ENCODE results near the gene ATP10A. TPM values are rescaled to one million over a fixed set of nuclear protein-coding genes. Genes with fewer than 3 reads are reported as not detected.

The ATP10A gene
- total and polyA plus RNA-seq, 7 donors = 0.08 to 0.60 (median 0.36) TPM

DNA sequence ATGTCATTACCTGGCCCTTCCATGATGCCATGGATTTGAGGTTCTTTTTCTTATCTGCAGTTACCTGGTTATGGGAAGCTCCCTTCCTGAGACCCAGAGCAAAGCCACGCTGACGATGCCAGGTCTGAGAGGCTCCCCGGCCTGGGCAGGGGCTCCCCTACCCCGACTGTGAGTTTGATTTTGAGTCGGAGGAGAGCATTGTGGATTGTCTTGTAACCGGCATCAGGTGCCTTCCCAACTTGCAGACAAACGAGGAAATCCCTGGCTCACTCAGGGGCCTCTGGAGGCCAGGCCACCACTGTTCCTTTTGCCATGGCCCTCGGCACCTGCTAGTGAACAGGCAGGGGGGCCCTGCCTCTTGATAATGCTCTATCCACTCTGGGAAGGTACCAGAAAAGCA is 151.4 kb downstream of the ATP10A start:
- WGBS, 3 donors = 78 to 89% (median 86%) methylated on average over 8 of the region's 8 CpGs
- intact Hi-C loops (cut with DNase I) = loop anchor here in 1 of 2 donors (2.0 kb wide), 1 partner anchor 203 kb away; no protein-coding TSS in a partner anchor
- Histone ChIP-seq H3K4me3 (no peak overlapping the region), H3K4me1 (no peaks in the 10 kb centered on the region), H3K36me3 (ENCODE audit: insufficient read depth in 1 of 2, low read depth in 1 of 2) (no peaks in the 10 kb centered on the region), H3K27me3 (ENCODE audit: insufficient read depth in 3 of 3, low read length in 2 of 3) (no peaks in the 10 kb centered on the region), H3K27ac (no peak overlapping the region), H3K9me3 (no peaks in the 10 kb centered on the region)
- DNase-seq = no peak
- TF ChIP-seq CTCF (IDR thresholded peaks at IDR 0.05) = no peak
- ATAC-seq = no peak

DNA sequence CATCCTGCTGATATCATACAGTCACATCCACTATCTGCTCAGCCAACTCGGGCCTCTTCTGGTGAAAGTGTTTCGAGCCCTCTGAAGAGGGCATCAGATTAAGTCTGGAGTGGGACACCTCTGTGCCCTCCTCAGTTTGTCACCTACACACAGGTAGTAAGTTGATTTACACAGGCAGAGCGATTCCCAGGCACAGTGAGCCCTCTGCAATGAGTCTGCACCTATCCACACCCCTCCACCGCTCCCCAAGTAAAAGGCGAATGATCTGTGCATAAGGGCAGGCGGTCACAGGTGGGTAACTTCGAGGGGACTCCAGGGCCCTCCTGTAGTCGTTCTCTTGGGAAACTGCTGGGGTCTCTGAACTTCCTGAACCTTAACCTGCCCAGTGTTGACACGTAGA is 152.0 kb downstream of the ATP10A start:
- TF ChIP-seq CTCF (IDR thresholded peaks at IDR 0.05) = no peak
- no peak overlapping the region for H3K4me3 ChIP-seq
- 76 to 94% (median 90%) methylated on average over 9 of the region's 9 CpGs for WGBS, 3 donors
- no peaks in the 10 kb centered on the region for H3K36me3 ChIP-seq (ENCODE audit: insufficient read depth in 1 of 2, low read depth in 1 of 2)
- no peaks in the 10 kb centered on the region for H3K9me3 ChIP-seq
- ATAC-seq (no peak), DNase-seq (no peak)
- no peaks in the 10 kb centered on the region for H3K27me3 ChIP-seq (ENCODE audit: insufficient read depth in 3 of 3, low read length in 2 of 3)
- intact Hi-C loops (cut with DNase I) = loop anchor here in 1 of 2 donors (2.0 kb wide), 1 partner anchor 202 kb away; no protein-coding TSS in a partner anchor
- no peak overlapping the region for H3K27ac ChIP-seq
- H3K4me1 ChIP-seq = no peaks in the 10 kb centered on the region

GRCh38 chr15:25710184-25710583 is 152.9 kb downstream of the ATP10A start:
- 31 to 41% (median 33%) methylated on average over 10 of the region's 10 CpGs for WGBS, 3 donors
- Histone ChIP-seq H3K27ac (no peak overlapping the region), H3K27me3 (ENCODE audit: insufficient read depth in 3 of 3, low read length in 2 of 3) (no peaks in the 10 kb centered on the region), H3K9me3 (no peaks in the 10 kb centered on the region), H3K4me3 (no peak overlapping the region), H3K36me3 (ENCODE audit: insufficient read depth in 1 of 2, low read depth in 1 of 2) (no peaks in the 10 kb centered on the region), H3K4me1 (no peaks in the 10 kb centered on the region)
- peak; percentile 65 for TF ChIP-seq CTCF (IDR thresholded peaks at IDR 0.05)
- intact Hi-C loops (cut with DNase I) = loop anchor here in 1 of 2 donors (2.0 kb wide), 1 partner anchor 201 kb away; no protein-coding TSS in a partner anchor
- peak; percentile 60 to 73 for DNase-seq
- ATAC-seq = peak; percentile 67 to 84 (median 82)

DNA sequence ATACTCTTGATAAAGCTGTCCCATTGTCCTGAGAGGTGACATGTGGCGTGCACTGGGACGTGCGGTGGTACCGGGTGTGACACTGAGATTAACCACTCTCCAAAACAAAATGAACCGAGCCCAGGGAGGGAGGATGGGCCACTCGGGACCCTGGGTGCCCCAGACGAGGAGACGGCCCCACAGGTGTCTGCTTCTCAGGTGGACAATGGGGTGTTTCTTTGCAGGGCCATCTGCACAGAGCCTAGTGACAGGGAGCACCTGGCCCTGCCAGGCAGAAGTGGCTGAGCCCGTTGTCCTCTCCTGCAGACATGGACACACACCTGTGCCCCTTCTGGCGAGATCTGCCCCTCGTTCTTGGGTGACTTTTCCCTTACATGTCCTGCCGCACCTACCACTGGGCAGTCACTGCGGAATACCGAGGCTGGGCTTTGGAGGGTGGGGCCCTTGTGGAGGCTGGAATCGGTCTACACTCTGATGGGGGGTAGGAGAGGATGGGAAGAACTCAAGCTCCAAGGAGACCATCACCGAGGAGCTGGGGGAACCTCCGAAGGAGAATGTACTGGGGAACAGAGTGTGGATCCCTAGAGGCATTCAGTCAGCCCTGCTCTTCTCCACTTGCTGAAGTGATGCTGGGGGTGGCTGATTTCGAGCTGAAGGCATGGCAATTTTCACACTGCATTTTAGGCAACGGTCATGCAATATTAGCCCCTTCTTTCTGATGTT is 153.5 kb downstream of the ATP10A start:
- H3K36me3 ChIP-seq (ENCODE audit: insufficient read depth in 1 of 2, low read depth in 1 of 2) = no peaks in the 10 kb centered on the region
- no peaks in the 10 kb centered on the region for H3K27me3 ChIP-seq (ENCODE audit: insufficient read depth in 3 of 3, low read length in 2 of 3)

More for the DNA sequence above, 153.5 kb downstream of the ATP10A start:
- Histone ChIP-seq H3K4me1 (no peaks in the 10 kb centered on the region), H3K4me3 (no peak overlapping the region), H3K9me3 (no peaks in the 10 kb centered on the region), H3K27ac (no peak overlapping the region)
- 82 to 83% (median 82%) methylated on average over 19 of the region's 19 CpGs for WGBS, 3 donors
- TF ChIP-seq CTCF (IDR thresholded peaks at IDR 0.05) = no peak
- no peak for ATAC-seq
- intact Hi-C loops (cut with DNase I) = loop anchor here (2.0 to 10.0 kb wide), 2 partner anchors 115 to 201 kb away; no protein-coding TSS in a partner anchor
- no peak for DNase-seq
